Measurements from ENCODE around the gene CETP. TPM values are rescaled to one million over a fixed set of nuclear protein-coding genes. Genes with fewer than 3 reads are reported as not detected.

The CETP gene
- total and polyA plus RNA-seq, 2 of the 13 experiments (the other 11 are each of a cell fraction or from before 2014, with no cell fraction given), result 0.31 to 9.8 TPM

DNA sequence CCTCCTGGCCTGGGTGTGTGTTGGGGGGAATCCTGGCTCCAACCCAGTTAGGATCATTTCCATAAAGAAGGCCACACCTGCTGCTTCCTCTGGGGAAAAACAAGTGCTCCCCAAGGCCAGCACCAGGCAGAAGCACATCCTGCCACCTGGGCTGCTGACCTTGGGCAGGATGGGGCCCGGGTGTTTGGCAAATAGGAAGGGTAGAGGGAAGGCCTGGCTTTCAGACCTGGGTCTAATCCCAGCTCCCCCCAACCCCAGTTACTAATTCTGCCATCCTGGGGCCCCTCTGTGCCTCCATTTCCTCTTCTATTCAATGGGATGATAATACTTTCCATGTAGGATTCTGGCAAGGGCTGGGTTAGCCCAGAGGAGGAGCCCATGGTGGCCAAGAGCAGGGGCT, 24.6 kb downstream of the CETP start (continued):
- TF ChIP-seq, protein P1, sequence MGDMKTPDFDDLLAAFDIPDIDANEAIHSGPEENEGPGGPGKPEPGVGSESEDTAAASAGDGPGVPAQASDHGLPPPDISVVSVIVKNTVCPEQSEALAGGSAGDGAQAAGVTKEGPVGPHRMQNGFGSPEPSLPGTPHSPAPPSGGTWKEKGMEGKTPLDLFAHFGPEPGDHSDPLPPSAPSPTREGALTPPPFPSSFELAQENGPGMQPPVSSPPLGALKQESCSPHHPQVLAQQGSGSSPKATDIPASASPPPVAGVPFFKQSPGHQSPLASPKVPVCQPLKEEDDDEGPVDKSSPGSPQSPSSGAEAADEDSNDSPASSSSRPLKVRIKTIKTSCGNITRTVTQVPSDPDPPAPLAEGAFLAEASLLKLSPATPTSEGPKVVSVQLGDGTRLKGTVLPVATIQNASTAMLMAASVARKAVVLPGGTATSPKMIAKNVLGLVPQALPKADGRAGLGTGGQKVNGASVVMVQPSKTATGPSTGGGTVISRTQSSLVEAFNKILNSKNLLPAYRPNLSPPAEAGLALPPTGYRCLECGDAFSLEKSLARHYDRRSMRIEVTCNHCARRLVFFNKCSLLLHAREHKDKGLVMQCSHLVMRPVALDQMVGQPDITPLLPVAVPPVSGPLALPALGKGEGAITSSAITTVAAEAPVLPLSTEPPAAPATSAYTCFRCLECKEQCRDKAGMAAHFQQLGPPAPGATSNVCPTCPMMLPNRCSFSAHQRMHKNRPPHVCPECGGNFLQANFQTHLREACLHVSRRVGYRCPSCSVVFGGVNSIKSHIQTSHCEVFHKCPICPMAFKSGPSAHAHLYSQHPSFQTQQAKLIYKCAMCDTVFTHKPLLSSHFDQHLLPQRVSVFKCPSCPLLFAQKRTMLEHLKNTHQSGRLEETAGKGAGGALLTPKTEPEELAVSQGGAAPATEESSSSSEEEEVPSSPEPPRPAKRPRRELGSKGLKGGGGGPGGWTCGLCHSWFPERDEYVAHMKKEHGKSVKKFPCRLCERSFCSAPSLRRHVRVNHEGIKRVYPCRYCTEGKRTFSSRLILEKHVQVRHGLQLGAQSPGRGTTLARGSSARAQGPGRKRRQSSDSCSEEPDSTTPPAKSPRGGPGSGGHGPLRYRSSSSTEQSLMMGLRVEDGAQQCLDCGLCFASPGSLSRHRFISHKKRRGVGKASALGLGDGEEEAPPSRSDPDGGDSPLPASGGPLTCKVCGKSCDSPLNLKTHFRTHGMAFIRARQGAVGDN (CRISPR knock-in tag; IDR thresholded peaks at IDR 0.05), result peak; percentile 66
- TF ChIP-seq ZNF766 (CRISPR knock-in tag; IDR thresholded peaks at IDR 0.05; ENCODE audit: borderline replicate concordance) (no peak), PPARG (CRISPR knock-in tag; conservative IDR thresholded peaks at IDR 0.05) (0 out of 2 replicates have a peak, but pooled peaks have one; percentile 15), TEAD3 (CRISPR knock-in tag; optimal IDR thresholded peaks at IDR 0.05; ENCODE audit: borderline replicate concordance) (peak; percentile 8), MXD4 (CRISPR knock-in tag; IDR thresholded peaks at IDR 0.05) (0 out of 2 replicates have a peak, but pooled peaks have one; percentile 33), PHF21A (CRISPR knock-in tag; IDR thresholded peaks at IDR 0.05) (peak; percentile 68), ZNF629 (CRISPR knock-in tag; conservative IDR thresholded peaks at IDR 0.05) (peak; percentile 82), NR2F6 (IDR thresholded peaks at IDR 0.05) (no peak), NR2F6 (CRISPR knock-in tag; IDR thresholded peaks at IDR 0.05) (peak; percentile 65)
- TF ChIP-seq, protein P2, sequence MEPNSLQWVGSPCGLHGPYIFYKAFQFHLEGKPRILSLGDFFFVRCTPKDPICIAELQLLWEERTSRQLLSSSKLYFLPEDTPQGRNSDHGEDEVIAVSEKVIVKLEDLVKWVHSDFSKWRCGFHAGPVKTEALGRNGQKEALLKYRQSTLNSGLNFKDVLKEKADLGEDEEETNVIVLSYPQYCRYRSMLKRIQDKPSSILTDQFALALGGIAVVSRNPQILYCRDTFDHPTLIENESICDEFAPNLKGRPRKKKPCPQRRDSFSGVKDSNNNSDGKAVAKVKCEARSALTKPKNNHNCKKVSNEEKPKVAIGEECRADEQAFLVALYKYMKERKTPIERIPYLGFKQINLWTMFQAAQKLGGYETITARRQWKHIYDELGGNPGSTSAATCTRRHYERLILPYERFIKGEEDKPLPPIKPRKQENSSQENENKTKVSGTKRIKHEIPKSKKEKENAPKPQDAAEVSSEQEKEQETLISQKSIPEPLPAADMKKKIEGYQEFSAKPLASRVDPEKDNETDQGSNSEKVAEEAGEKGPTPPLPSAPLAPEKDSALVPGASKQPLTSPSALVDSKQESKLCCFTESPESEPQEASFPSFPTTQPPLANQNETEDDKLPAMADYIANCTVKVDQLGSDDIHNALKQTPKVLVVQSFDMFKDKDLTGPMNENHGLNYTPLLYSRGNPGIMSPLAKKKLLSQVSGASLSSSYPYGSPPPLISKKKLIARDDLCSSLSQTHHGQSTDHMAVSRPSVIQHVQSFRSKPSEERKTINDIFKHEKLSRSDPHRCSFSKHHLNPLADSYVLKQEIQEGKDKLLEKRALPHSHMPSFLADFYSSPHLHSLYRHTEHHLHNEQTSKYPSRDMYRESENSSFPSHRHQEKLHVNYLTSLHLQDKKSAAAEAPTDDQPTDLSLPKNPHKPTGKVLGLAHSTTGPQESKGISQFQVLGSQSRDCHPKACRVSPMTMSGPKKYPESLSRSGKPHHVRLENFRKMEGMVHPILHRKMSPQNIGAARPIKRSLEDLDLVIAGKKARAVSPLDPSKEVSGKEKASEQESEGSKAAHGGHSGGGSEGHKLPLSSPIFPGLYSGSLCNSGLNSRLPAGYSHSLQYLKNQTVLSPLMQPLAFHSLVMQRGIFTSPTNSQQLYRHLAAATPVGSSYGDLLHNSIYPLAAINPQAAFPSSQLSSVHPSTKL (CRISPR knock-in tag; IDR thresholded peaks at IDR 0.05), result peak; percentile 74; the same call in 1 of the 2 replicates
- TF ChIP-seq, protein P3, sequence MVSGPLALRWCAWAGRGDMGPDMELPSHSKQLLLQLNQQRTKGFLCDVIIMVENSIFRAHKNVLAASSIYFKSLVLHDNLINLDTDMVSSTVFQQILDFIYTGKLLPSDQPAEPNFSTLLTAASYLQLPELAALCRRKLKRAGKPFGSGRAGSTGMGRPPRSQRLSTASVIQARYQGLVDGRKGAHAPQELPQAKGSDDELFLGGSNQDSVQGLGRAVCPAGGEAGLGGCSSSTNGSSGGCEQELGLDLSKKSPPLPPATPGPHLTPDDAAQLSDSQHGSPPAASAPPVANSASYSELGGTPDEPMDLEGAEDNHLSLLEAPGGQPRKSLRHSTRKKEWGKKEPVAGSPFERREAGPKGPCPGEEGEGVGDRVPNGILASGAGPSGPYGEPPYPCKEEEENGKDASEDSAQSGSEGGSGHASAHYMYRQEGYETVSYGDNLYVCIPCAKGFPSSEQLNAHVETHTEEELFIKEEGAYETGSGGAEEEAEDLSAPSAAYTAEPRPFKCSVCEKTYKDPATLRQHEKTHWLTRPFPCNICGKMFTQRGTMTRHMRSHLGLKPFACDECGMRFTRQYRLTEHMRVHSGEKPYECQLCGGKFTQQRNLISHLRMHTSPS (CRISPR knock-in tag; IDR thresholded peaks at IDR 0.05; ENCODE audit: low read depth), result peak; percentile 65
- TF ChIP-seq, protein P4, sequence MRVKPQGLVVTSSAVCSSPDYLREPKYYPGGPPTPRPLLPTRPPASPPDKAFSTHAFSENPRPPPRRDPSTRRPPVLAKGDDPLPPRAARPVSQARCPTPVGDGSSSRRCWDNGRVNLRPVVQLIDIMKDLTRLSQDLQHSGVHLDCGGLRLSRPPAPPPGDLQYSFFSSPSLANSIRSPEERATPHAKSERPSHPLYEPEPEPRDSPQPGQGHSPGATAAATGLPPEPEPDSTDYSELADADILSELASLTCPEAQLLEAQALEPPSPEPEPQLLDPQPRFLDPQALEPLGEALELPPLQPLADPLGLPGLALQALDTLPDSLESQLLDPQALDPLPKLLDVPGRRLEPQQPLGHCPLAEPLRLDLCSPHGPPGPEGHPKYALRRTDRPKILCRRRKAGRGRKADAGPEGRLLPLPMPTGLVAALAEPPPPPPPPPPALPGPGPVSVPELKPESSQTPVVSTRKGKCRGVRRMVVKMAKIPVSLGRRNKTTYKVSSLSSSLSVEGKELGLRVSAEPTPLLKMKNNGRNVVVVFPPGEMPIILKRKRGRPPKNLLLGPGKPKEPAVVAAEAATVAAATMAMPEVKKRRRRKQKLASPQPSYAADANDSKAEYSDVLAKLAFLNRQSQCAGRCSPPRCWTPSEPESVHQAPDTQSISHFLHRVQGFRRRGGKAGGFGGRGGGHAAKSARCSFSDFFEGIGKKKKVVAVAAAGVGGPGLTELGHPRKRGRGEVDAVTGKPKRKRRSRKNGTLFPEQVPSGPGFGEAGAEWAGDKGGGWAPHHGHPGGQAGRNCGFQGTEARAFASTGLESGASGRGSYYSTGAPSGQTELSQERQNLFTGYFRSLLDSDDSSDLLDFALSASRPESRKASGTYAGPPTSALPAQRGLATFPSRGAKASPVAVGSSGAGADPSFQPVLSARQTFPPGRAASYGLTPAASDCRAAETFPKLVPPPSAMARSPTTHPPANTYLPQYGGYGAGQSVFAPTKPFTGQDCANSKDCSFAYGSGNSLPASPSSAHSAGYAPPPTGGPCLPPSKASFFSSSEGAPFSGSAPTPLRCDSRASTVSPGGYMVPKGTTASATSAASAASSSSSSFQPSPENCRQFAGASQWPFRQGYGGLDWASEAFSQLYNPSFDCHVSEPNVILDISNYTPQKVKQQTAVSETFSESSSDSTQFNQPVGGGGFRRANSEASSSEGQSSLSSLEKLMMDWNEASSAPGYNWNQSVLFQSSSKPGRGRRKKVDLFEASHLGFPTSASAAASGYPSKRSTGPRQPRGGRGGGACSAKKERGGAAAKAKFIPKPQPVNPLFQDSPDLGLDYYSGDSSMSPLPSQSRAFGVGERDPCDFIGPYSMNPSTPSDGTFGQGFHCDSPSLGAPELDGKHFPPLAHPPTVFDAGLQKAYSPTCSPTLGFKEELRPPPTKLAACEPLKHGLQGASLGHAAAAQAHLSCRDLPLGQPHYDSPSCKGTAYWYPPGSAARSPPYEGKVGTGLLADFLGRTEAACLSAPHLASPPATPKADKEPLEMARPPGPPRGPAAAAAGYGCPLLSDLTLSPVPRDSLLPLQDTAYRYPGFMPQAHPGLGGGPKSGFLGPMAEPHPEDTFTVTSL (CRISPR knock-in tag; IDR thresholded peaks at IDR 0.05; ENCODE audit: borderline replicate concordance), result 0 out of 2 replicates have a peak, but pooled peaks have one; percentile 36
